IPS-18a (cell line): Measurements from ENCODE around the gene LMO1.

ENCODE experiments used
- H3K27ac ChIP-seq: one replicate; pipeline ENCODE4 v1.5.1; 2013; ENCODE audit warnings: low read length
- H3K27me3 ChIP-seq: one replicate; pipeline ENCODE4 v1.6.1; 2013; ENCODE audit warnings: mild to moderate bottlenecking, low read length; ENCODE audit not compliant: control insufficient read depth, insufficient read depth
- H3K36me3 ChIP-seq: one replicate; pipeline ENCODE4 v1.6.1; 2013; ENCODE audit warnings: low read depth, low read length; ENCODE audit not compliant: control insufficient read depth
- H3K4me1 ChIP-seq: one replicate; pipeline ENCODE4 v1.6.1; 2013; ENCODE audit warnings: low read depth, low read length; ENCODE audit not compliant: control insufficient read depth
- H3K4me3 ChIP-seq: one replicate; pipeline ENCODE4 v1.5.1; 2013; ENCODE audit warnings: low read length
- H3K9ac ChIP-seq: one replicate; pipeline ENCODE4 v1.6.1; 2013; ENCODE audit warnings: mild to moderate bottlenecking, low read length, moderate library complexity
- H3K9me3 ChIP-seq: one replicate; pipeline ENCODE4 v1.6.1; 2013; ENCODE audit warnings: low read depth, low read length; ENCODE audit not compliant: control insufficient read depth

LMO1 gene

GRCh38 chr11:8205566-8205965, 58.1 kb downstream of the LMO1 start:
- Histone ChIP-seq H3K4me3 (no peak overlapping the region), H3K36me3 (no peaks in the 10 kb centered on the region), H3K4me1 (no peaks in the 10 kb centered on the region), H3K27ac (no peak overlapping the region), H3K9me3 (no peaks in the 10 kb centered on the region), H3K27me3 (no peaks in the 10 kb centered on the region), H3K9ac (no peak overlapping the region)

DNA sequence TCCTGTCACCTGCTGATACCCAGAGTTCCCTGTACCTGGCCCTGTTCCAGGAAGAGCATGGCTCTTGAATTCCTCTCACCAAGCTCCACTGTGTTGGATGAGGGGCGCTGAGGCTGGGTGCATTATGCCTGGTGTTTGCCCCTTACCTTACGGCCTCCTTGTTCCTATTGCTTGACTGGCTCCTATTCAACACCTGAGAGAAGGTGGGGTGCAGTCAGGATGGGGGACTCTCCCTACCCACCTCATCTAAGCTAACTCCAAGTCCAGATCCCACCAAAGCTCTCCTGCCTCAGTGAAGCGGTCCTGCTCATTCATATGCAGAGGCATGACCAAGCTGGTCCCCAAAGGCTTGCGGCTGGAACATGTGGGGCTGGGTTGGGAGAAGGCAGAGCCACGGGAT, 59.1 kb downstream of the LMO1 start:
- Histone ChIP-seq H3K9ac (no peak overlapping the region), H3K4me3 (no peak overlapping the region), H3K4me1 (no peaks in the 10 kb centered on the region), H3K27me3 (no peaks in the 10 kb centered on the region), H3K36me3 (no peaks in the 10 kb centered on the region), H3K27ac (no peak overlapping the region), H3K9me3 (no peaks in the 10 kb centered on the region)

- H3K9me3 ChIP-seq, result no peaks in the 10 kb centered on the region
- H3K36me3 ChIP-seq, result no peaks in the 10 kb centered on the region
- no peaks in the 10 kb centered on the region for H3K4me1 ChIP-seq
- H3K27me3 ChIP-seq, result no peaks in the 10 kb centered on the region
- H3K9ac ChIP-seq, result no peak overlapping the region
- H3K27ac ChIP-seq, result no peak overlapping the region
- H3K4me3 ChIP-seq, result no peak overlapping the region
Observed at GRCh38 chr11:8204025-8204424, 59.7 kb downstream of the LMO1 start.

DNA sequence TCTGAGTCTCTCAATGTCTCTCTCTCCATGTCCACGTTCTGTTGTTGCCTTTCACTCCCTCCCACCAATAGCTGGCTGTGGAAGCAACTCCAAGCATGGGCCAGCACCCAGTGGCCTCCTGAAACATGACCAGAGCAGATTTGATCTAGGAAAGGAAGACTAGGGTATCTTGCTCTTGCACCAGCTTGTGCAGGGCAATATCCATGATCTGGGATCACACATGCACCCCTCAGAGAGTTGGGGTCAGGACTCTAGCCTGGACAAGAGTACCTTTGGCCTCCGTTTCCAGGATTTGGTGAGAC, 60.3 kb downstream of the LMO1 start:
- Histone ChIP-seq H3K27ac (no peak overlapping the region), H3K36me3 (no peaks in the 10 kb centered on the region), H3K4me1 (no peaks in the 10 kb centered on the region), H3K27me3 (no peaks in the 10 kb centered on the region), H3K9me3 (no peaks in the 10 kb centered on the region), H3K4me3 (no peak overlapping the region), H3K9ac (no peak overlapping the region)

DNA sequence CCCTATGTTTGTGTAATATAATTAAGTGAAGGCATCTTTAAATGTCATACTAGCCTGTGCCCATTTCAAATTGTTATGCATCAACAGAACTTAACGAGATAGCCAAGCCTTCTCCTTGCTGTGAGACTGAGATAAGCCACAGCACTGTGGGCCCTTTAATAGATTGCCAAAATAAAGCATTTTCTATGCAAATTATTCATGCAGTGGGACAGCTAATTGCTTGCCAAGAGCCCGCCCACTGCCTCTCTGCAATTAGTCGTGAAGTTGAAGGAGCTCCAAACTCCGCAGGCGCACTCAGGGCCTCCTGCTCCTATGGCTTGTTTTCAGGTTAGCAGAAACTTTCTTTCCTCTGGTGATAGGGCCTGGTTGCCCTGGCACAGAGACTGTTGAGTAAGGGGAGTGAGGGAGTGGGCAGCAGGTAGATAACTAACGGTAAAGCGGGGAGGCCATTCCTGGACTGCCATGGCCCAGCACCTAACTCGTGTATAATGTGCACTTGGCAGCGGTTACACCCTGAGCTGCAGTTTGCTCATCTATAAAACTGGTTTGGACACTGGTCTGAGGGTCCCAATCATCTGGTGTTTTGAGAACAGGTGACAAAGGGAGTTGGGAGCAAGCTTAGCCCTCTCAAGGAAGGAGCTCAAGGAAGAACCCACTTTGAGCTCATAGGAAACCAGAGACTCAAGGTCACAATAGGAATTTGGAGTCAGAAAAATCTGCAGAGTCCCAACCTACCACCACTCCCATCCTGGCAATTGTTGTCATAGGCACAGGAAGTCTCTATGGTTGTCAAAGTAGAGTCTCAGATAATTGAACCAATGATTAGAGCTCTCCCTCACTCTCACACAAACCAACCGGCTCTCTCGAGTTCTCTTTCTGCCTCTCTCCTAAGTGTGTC, 60.9 kb downstream of the LMO1 start:
- Histone ChIP-seq H3K27me3 (no peaks in the 10 kb centered on the region), H3K36me3 (no peaks in the 10 kb centered on the region), H3K9ac (no peak overlapping the region), H3K4me1 (no peaks in the 10 kb centered on the region), H3K27ac (no peak overlapping the region), H3K9me3 (no peaks in the 10 kb centered on the region), H3K4me3 (no peak overlapping the region)

- H3K9me3 ChIP-seq, result no peaks in the 10 kb centered on the region
- H3K27ac ChIP-seq, result no peak overlapping the region
Observed at GRCh38 chr11:8201644-8202365, 61.9 kb downstream of the LMO1 start.

GRCh38 chr11:8199676-8200075, 64.0 kb downstream of the LMO1 start:
- H3K9me3 ChIP-seq, result no peaks in the 10 kb centered on the region
- H3K36me3 ChIP-seq, result no peaks in the 10 kb centered on the region
- no peak overlapping the region for H3K9ac ChIP-seq
- peaks cover 10% of the 10 kb centered on the region for H3K27me3 ChIP-seq
- H3K4me1 ChIP-seq, result no peaks in the 10 kb centered on the region
- no peak overlapping the region for H3K27ac ChIP-seq
- no peak overlapping the region for H3K4me3 ChIP-seq

More at GRCh38 chr11:8201644-8202365, 61.9 kb downstream of the LMO1 start:
- Histone ChIP-seq H3K36me3 (no peaks in the 10 kb centered on the region), H3K27me3 (peaks cover 7% of the 10 kb centered on the region), H3K4me1 (no peaks in the 10 kb centered on the region), H3K4me3 (no peak overlapping the region), H3K9ac (no peak overlapping the region)

GRCh38 chr11:8196749-8197148, 66.9 kb downstream of the LMO1 start:
- no peaks in the 10 kb centered on the region for H3K4me1 ChIP-seq
- H3K36me3 ChIP-seq, result no peaks in the 10 kb centered on the region
- no peak overlapping the region for H3K9ac ChIP-seq
- no peak overlapping the region for H3K4me3 ChIP-seq
- peaks cover 10% of the 10 kb centered on the region for H3K27me3 ChIP-seq
- no peak overlapping the region for H3K27ac ChIP-seq
- H3K9me3 ChIP-seq, result no peaks in the 10 kb centered on the region

DNA sequence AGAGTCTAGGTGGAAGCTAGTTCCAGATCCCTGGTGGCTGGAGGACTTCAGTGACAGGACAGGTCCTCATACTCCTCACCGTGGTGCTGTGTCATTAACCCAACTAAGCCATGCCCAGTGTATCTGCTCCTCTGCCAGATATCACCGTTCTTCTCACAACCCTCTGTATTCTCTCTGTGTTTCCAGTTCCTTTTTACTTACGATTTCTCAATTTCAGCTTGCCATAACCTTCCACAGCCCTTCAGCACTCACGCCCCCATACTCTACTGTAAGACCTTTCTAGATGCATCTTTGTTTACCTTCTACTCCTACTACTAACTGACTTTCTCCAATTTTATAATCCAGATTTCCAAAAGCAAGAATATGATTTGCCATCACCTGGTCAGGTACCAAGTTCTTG, 68.7 kb downstream of the LMO1 start:
- no peak overlapping the region for H3K9ac ChIP-seq
- peaks cover 10% of the 10 kb centered on the region for H3K27me3 ChIP-seq
- no peaks in the 10 kb centered on the region for H3K36me3 ChIP-seq
- no peaks in the 10 kb centered on the region for H3K9me3 ChIP-seq
- no peak overlapping the region for H3K27ac ChIP-seq
- no peaks in the 10 kb centered on the region for H3K4me1 ChIP-seq
- H3K4me3 ChIP-seq, result no peak overlapping the region

GRCh38 chr11:8192896-8193209, 70.8 kb downstream of the LMO1 start:
- peaks cover 10% of the 10 kb centered on the region for H3K27me3 ChIP-seq
- H3K27ac ChIP-seq, result no peak overlapping the region
- no peaks in the 10 kb centered on the region for H3K36me3 ChIP-seq
- H3K4me1 ChIP-seq, result no peaks in the 10 kb centered on the region
- H3K4me3 ChIP-seq, result no peak overlapping the region
- H3K9ac ChIP-seq, result no peak overlapping the region
- H3K9me3 ChIP-seq, result no peaks in the 10 kb centered on the region

GRCh38 chr11:8192016-8192895, 71.4 kb downstream of the LMO1 start:
- Histone ChIP-seq H3K27me3 (peaks cover 8% of the 10 kb centered on the region), H3K9me3 (no peaks in the 10 kb centered on the region), H3K4me1 (no peaks in the 10 kb centered on the region), H3K27ac (no peak overlapping the region), H3K36me3 (no peaks in the 10 kb centered on the region), H3K4me3 (no peak overlapping the region), H3K9ac (no peak overlapping the region)
